AG08396 (cell line): ENCODE measurements around the gene SNAPC5.

Experiments used
- DNase-seq: peaks from one replicate; pipeline ENCODE4 v3.0.0; 2012; ENCODE audit warnings: low spot score, mixed read lengths

SNAPC5 gene

GRCh38 chr15:66459818-66460615, 37.5 kb downstream of the SNAPC5 start:
- peak; percentile 57 for DNase-seq

DNA sequence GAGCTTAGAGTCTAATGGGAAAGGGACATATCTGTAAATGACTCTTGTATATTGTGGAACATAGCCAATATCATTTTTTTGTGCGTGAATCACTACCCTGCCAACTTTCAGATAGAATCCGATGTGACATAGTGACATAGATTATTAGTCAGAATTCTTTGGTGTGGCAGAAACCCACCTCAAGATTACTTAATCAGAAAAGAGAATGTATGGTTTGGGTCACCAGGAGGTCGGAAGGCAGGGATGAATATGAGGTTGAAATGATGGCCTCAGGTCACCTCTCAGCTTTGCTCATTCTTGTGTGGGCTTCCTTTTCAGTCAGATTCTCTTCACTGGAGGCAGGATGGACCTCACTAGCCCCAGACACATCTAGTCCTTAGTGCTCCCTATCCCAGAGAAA, 41.4 kb downstream of the SNAPC5 start:
- no peak for DNase-seq

DNA sequence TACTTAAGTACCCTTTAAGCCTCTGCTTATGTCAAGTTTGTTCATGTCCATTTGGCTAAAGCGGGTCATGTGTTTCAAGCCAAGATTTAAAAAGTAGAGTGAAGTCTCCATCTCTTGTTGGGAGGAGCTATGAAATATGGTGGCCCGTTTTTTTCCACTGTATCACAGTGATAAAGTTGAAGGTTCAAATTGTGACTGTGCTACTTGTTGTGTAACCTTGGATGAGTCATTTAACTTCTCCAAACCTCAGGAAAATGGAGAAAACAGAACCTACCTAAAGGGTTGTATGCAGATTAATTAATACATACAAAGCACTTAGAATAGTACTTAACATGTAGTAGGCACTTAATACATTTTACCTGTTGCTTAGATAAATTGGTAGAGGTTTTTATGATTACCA, 43.4 kb downstream of the SNAPC5 start:
- DNase-seq, result no peak

- no peak for DNase-seq
These were observed 44.5 kb downstream of the SNAPC5 start for GRCh38 chr15:66452971-66453580.

- DNase-seq, result no peak
These were observed 45.1 kb downstream of the SNAPC5 start for GRCh38 chr15:66452420-66452819.
